ENCODE measurements around the gene SLC15A1.
"Not testable (repeated sequence)": the region's sequence is repeated elsewhere in the genome, so short reads cannot be mapped to it uniquely, and the experiment has no call there.

The SLC15A1 gene

DNA sequence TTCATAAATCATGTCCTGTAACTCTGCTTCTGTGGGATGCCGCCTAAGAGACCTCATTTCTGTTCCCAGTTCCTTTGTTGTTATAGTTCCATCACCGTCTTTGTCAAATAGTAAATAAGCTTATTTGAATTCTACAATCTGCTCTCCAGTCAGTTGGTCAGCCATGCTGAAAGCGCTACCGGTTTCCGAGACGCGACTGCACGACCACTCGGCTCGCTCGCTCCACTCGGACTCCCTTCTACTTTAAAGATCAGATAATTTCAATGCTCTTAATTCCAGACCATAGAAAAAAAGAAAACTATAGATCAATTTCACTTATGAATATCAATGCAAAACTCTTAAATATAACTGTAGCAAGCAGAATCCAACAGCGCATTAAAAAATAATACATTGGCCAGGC, 111.4 kb downstream of the SLC15A1 start:
- no peaks in the 10 kb centered on the region for H3K36me3 Mint-ChIP-seq
- no peak overlapping the region for H3K27ac Mint-ChIP-seq
- H3K4me1 Mint-ChIP-seq, result no peaks in the 10 kb centered on the region
- CTCF ChIA-PET, result no interaction called here
- DNase-seq, result no peak
- H3K4me3 Mint-ChIP-seq, result no peak overlapping the region
- H3K27me3 Mint-ChIP-seq, result peaks cover 17% of the 10 kb centered on the region
- no peaks in the 10 kb centered on the region for H3K9me3 Mint-ChIP-seq

DNA sequence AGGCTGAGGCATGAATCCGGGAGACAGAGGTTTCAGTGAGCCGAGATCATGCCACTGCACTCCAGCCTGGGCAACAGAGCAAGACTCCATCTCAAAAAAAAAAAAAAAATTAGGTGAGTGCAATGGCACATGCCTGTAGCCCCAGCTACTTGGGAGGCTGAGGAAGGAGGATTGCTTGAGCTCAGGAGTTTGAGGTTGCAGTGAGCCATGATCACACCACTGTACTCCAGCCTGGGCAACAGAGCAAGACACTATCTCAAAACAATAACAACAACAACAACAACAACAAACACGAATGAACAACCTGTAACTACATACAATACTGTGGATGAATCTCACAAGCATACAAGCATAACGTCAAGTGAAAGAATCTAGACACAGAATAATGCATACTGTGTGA, 112.7 kb downstream of the SLC15A1 start:
- not testable (repeated sequence) for H3K36me3 Mint-ChIP-seq, DNase-seq
- CTCF ChIA-PET, result interaction anchor here (0.6 kb wide), 1 partner anchor 11 kb away, joined by 3 read pairs; no protein-coding TSS in a partner anchor

DNA sequence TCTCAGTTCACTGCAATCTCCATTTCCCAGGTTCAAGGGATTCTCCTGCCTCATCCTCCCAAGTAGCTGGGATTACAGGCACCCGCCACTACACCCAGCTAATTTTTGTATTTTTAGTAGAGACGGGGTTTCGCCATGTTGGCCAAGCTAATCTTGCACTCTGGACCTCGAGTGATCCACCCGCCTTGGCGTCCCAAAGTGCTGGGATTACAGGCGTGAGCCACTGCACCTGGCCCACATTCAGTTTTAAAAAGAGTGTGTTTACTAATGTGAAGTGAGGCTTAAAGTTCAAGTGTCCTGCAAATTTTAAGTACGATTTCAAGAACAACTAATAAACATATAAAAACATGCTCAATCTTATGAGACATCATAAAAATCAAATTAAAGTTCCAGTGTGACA, 114.1 kb downstream of the SLC15A1 start:
- DNase-seq, H3K9me3 Mint-ChIP-seq, H3K4me3 Mint-ChIP-seq, H3K36me3 Mint-ChIP-seq, H3K4me1 Mint-ChIP-seq, H3K27ac Mint-ChIP-seq, H3K27me3 Mint-ChIP-seq: not testable (repeated sequence)
- CTCF ChIA-PET, result interaction anchor here (3.2 kb wide), 1 partner anchor 15 kb away, joined by 13 read pairs; no protein-coding TSS in a partner anchor

More for the DNA sequence above, 112.7 kb downstream of the SLC15A1 start:
- H3K9me3 Mint-ChIP-seq, H3K4me1 Mint-ChIP-seq, H3K27me3 Mint-ChIP-seq, H3K27ac Mint-ChIP-seq, H3K4me3 Mint-ChIP-seq: not testable (repeated sequence)

Measured in activated naive CD4-positive, alpha-beta T cell treated with anti-CD3 and anti-CD28 coated beads, Interleukin-2, amount 10 ng/mL, durations not matched to agents 7 days and 5 days (primary cell).